Measurements from ENCODE around the gene PTPN3.

DNA sequence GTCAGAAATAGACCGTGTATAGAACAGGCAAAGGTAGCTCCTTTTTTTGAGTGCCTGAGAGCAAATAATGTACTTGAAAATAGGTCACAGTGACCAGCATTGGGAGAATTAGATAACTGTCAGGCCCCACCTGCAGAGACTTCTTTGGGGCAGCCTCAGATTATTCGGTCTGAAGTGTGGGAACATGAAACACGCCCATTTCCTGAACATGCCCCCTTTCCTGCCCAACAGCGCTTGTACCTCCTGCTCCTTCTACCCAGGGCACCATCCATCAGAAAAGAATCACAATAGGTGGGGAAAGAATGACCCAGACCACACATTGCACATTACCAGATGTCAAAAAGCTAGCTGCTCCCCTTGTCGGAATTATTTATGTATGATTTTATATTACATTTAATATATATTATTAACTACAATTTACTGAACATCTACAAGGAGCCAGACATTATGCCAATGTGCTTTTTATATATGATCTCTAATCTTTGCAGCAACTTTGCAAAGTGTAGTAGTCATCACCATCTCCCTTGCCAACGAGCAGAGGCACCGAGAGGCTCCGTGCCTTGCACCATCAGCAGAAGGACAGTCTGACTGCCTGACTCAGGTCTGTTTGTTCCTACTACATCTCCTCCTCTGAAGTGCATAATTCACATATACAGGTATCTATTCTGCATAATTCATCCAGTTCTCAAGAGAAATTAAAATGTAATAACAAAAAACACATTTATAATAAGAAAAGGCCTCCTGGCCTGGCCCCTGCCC is 39.5 kb downstream of the PTPN3 start:
- TF ChIP-seq, protein P1, sequence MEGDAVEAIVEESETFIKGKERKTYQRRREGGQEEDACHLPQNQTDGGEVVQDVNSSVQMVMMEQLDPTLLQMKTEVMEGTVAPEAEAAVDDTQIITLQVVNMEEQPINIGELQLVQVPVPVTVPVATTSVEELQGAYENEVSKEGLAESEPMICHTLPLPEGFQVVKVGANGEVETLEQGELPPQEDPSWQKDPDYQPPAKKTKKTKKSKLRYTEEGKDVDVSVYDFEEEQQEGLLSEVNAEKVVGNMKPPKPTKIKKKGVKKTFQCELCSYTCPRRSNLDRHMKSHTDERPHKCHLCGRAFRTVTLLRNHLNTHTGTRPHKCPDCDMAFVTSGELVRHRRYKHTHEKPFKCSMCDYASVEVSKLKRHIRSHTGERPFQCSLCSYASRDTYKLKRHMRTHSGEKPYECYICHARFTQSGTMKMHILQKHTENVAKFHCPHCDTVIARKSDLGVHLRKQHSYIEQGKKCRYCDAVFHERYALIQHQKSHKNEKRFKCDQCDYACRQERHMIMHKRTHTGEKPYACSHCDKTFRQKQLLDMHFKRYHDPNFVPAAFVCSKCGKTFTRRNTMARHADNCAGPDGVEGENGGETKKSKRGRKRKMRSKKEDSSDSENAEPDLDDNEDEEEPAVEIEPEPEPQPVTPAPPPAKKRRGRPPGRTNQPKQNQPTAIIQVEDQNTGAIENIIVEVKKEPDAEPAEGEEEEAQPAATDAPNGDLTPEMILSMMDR (IDR thresholded peaks at IDR 0.05) = no peak
- TF ChIP-seq EZH2 (IDR thresholded peaks at IDR 0.05; ENCODE audit: borderline replicate concordance, insufficient read depth, low read depth, low read length, poor library complexity, severe bottlenecking) = no peak

Measured in B cell (primary cell).